HG02798 (cell line): ENCODE data around the gene MUSK.
"Not testable (repeated sequence)": the region's sequence is repeated elsewhere in the genome, so short reads cannot be mapped to it uniquely, and the experiment has no call there.

Experiments
- ATAC-seq: cut with Tn5 transposase; IDR thresholded peaks from one replicate; pipeline ENCODE4 v1.9.1; 2021; ENCODE audit warnings: mild to moderate bottlenecking; ENCODE audit not compliant: unreplicated experiment, poor library complexity

MUSK gene

GRCh38 chr9:110688329-110688728 lies 19.7 kb downstream of the MUSK start:
- ATAC-seq = no peak

GRCh38 chr9:110691002-110691549 lies 22.5 kb downstream of the MUSK start:
- no peak for ATAC-seq

- ATAC-seq = not testable (repeated sequence)
These were observed 27.3 kb downstream of the MUSK start for GRCh38 chr9:110695846-110696245.

GRCh38 chr9:110700953-110701352 lies 32.4 kb downstream of the MUSK start:
- ATAC-seq = no peak

GRCh38 chr9:110703669-110704068 lies 35.1 kb downstream of the MUSK start:
- no peak for ATAC-seq

GRCh38 chr9:110707419-110707818 lies 38.8 kb downstream of the MUSK start:
- no peak for ATAC-seq

GRCh38 chr9:110710420-110710819 lies 41.8 kb downstream of the MUSK start:
- no peak for ATAC-seq

- no peak for ATAC-seq
These were observed 44.4 kb downstream of the MUSK start for GRCh38 chr9:110712955-110713354.

GRCh38 chr9:110714314-110714713 lies 45.7 kb downstream of the MUSK start:
- ATAC-seq = no peak

GRCh38 chr9:110728058-110728457 lies 59.5 kb downstream of the MUSK start:
- ATAC-seq = no peak

GRCh38 chr9:110729641-110730040 lies 61.0 kb downstream of the MUSK start:
- ATAC-seq = no peak

GRCh38 chr9:110731437-110732028 lies 62.9 kb downstream of the MUSK start:
- no peak for ATAC-seq

GRCh38 chr9:110738982-110739381 lies 70.4 kb downstream of the MUSK start:
- no peak for ATAC-seq

- no peak for ATAC-seq
These were observed 74.3 kb downstream of the MUSK start for GRCh38 chr9:110742741-110743371.

- no peak for ATAC-seq
These were observed 76.3 kb downstream of the MUSK start for GRCh38 chr9:110744715-110745384.

GRCh38 chr9:110745676-110746075 lies 77.1 kb downstream of the MUSK start:
- ATAC-seq = no peak

GRCh38 chr9:110746211-110746930 lies 77.8 kb downstream of the MUSK start:
- ATAC-seq = no peak

GRCh38 chr9:110748251-110748893 lies 79.8 kb downstream of the MUSK start:
- ATAC-seq = no peak

GRCh38 chr9:110750272-110750671 lies 81.7 kb downstream of the MUSK start:
- ATAC-seq = no peak

GRCh38 chr9:110751971-110752370 lies 83.4 kb downstream of the MUSK start:
- no peak for ATAC-seq
